Pancreas (tissue), 10 donors: ENCODE data around the gene ANKS1B. TPM values are rescaled to one million over a fixed set of nuclear protein-coding genes. Genes with fewer than 3 reads are reported as not detected.

Source experiments
- ATAC-seq, 4 donors: fragments of 200-7000 bp; cut with Tn5 transposase; one replicate each; pipeline versions ENCODE4 v1.8.0 to v1.9.1; 2020; ENCODE audit warnings: mild to moderate bottlenecking in 4 of 4, moderate library complexity in 4 of 4
- DNase-seq, 6 donors: peaks; one replicate each; pipeline ENCODE4 v3.0.0-alpha.2; 2020
- FAIRE-seq: peaks from 2 replicates; lab custom pipeline; 2012; peaks lifted over from hg19 to GRCh38; lab: Jason Lieb, UNC
- H3K27ac ChIP-seq, 4 donors: fragments of 200-600 bp; sonication (generic); 1 replicate in 3 of 4; 2 replicates in 1 of 4; pipeline versions ENCODE4 v1.5.0 to v1.8.0; 2020
- H3K27me3 ChIP-seq, 4 donors: fragments of 200-600 bp; one replicate each; pipeline ENCODE4 v1.8.0; 2021
- H3K36me3 ChIP-seq, 3 donors: fragments of 200-600 bp; sonication (generic) in 1 of 3; one replicate each; pipeline versions ENCODE4 v1.5.0 to v1.8.0; 2020 to 2021
- H3K4me1 ChIP-seq, 3 donors: fragments of 200-600 bp; one replicate each; pipeline ENCODE4 v1.8.0; 2021
- H3K4me3 ChIP-seq, 4 donors: fragments of 200-600 bp; sonication (generic) in 2 of 4; one replicate each; pipeline versions ENCODE4 v1.5.0 to v1.8.0; 2020 to 2021
- H3K9me3 ChIP-seq, 4 donors: fragments of 200-600 bp; one replicate each; pipeline ENCODE4 v1.8.0; 2021
- CTCF ChIP-seq, 4 donors: fragments of 200-600 bp; sonication (generic) in 3 of 4; IDR thresholded peaks; one replicate each; pipeline versions ENCODE4 v1.5.0 to v1.8.0; 2021; ENCODE audit warnings: antibody characterized with exemption in 4 of 4
- WGBS, 2 donors: extraction: QIAGEN DNeasy Blood & Tissue Kit; methylation state at CpG; one replicate each; pipeline ENCODE4 v1.1.7; 2013; 5-methylcytosine and 5-hydroxymethylcytosine counted together
- intact Hi-C, 3 donors: fragments of 100-400 bp; cut with DNase I; formaldehyde crosslinking; loops; one replicate each; pipeline versions ENCODE4 v1.11.1 to v1.14.2; 2022
- polyA plus RNA-seq, 2 donors: library from polyadenylated mRNA; stranded (reverse); fragments of 200-250 nt; gene quantifications; one replicate each; pipeline ENCODE4 v1.2.3, GENCODE V29; 2013
- total RNA-seq, 6 donors: library from RNA; stranded (reverse); fragmentation: NEBNext Ultra II Directional in 4 of 6; extraction: Animal tissue kit (Norgen Biotek cat#: 25700) in 4 of 6; gene quantifications; one replicate each; pipeline versions ENCODE4 v1.2.1 to v1.2.4, GENCODE V29; 2021 to 2023
- donor health status: healthy with polysubstance abuse.
- donor health status: DM: no; HTN: no; CAD: no; lungs with moderate emphysema.
- donor health status: DM: no; HTN: no; CAD: no.
- donor health status: control.
- donor health status: control.
- donor health status: Bipolar disorder and iron deficiency.
- donor health status: DM: yes; HTN: yes; CAD: no.
- donor health status: DM: no; HTN: no; CAD: no.
- donor health status: DM: no; HTN: no; CAD: no.
- donor health status: DM: yes; HTN: yes; CAD: no.

The ANKS1B gene
- total and polyA plus RNA-seq, 8 donors = 0.49 to 3.2 (median 1.9) TPM

- intact Hi-C loops = no loop called here
- no peak for DNase-seq
- FAIRE-seq = no peak
- Histone ChIP-seq H3K4me1 (peaks cover 0 to 8% (median 5%) of the 10 kb centered on the region in 3 donors), H3K9me3 (no peaks in the 10 kb centered on the region), H3K36me3 (no peaks in the 10 kb centered on the region), H3K27ac (no peak overlapping the region), H3K4me3 (no peak overlapping the region), H3K27me3 (no peaks in the 10 kb centered on the region)
- no peak for TF ChIP-seq CTCF (IDR thresholded peaks at IDR 0.05)
- no peak for ATAC-seq
- 39 to 63% methylated on average over 3 of the region's 3 CpGs for WGBS, 2 donors
Observed at GRCh38 chr12:99498756-99499155, 486.0 kb downstream of the ANKS1B start.

DNA sequence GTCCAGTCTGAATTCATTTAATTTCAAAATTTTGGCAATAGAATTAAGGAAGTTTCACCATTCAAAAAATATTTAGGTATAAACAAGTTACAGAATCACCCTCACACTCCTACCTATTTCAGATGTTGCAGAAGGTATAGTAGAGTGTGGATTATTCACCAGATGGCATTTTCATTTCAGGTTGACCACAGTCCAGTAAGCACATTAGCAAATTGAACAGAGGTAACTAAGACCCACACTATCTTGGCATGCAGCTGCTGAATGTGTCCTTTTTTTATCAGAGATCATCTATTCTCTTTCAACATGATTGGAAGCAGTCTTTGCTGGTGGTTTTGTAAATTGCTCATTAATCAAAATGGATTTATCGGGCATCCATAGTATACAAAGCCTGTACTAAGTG, 488.9 kb downstream of the ANKS1B start:
- H3K4me3 ChIP-seq = no peak overlapping the region
- TF ChIP-seq CTCF (IDR thresholded peaks at IDR 0.05) = no peak
- peaks cover 0 to 8% (median 5%) of the 10 kb centered on the region in 3 donors for H3K4me1 ChIP-seq
- ATAC-seq = peak in 3 of 4 donors; percentile 46 to 79 (median 79)
- FAIRE-seq = no peak
- no peak for DNase-seq
- intact Hi-C loops = no loop called here
- H3K27me3 ChIP-seq = no peaks in the 10 kb centered on the region
- no peak overlapping the region for H3K27ac ChIP-seq
- no peaks in the 10 kb centered on the region for H3K36me3 ChIP-seq
- WGBS, 2 donors = 6 to 8% methylated on average over 1 of the region's 1 CpG
- H3K9me3 ChIP-seq = no peaks in the 10 kb centered on the region

GRCh38 chr12:99493197-99493596, 491.5 kb downstream of the ANKS1B start:
- no peaks in the 10 kb centered on the region for H3K27me3 ChIP-seq
- no peaks in the 10 kb centered on the region for H3K9me3 ChIP-seq
- H3K27ac ChIP-seq = no peak overlapping the region
- no peak for TF ChIP-seq CTCF (IDR thresholded peaks at IDR 0.05)
- peaks cover 0 to 8% (median 5%) of the 10 kb centered on the region in 3 donors for H3K4me1 ChIP-seq
- no peak overlapping the region for H3K4me3 ChIP-seq
- ATAC-seq (no peak), DNase-seq (no peak), FAIRE-seq (no peak)
- H3K36me3 ChIP-seq = no peaks in the 10 kb centered on the region
- intact Hi-C loops = no loop called here
- 59 to 80% methylated on average over 1 of the region's 1 CpG for WGBS, 2 donors

GRCh38 chr12:99486277-99486676, 498.5 kb downstream of the ANKS1B start:
- peaks cover 0 to 5% (median 0%) of the 10 kb centered on the region in 4 donors for H3K9me3 ChIP-seq
- no peak for TF ChIP-seq CTCF (IDR thresholded peaks at IDR 0.05)
- FAIRE-seq (no peak), ATAC-seq (no peak), DNase-seq (no peak)
- no peaks in the 10 kb centered on the region for H3K27me3 ChIP-seq
- no peak overlapping the region for H3K4me3 ChIP-seq
- 31 to 83% methylated on average over 1 of the region's 1 CpG for WGBS, 2 donors
- H3K36me3 ChIP-seq = no peaks in the 10 kb centered on the region
- no peak overlapping the region for H3K27ac ChIP-seq
- no peaks in the 10 kb centered on the region for H3K4me1 ChIP-seq
- intact Hi-C loops = no loop called here

GRCh38 chr12:99479149-99479548, 505.6 kb downstream of the ANKS1B start:
- FAIRE-seq = no peak
- intact Hi-C loops = no loop called here
- TF ChIP-seq CTCF (IDR thresholded peaks at IDR 0.05) = no peak
- H3K4me1 ChIP-seq = no peaks in the 10 kb centered on the region
- no peaks in the 10 kb centered on the region for H3K9me3 ChIP-seq
- H3K27ac ChIP-seq = no peak overlapping the region
- H3K27me3 ChIP-seq = no peaks in the 10 kb centered on the region
- DNase-seq = no peak
- no peak overlapping the region for H3K4me3 ChIP-seq
- H3K36me3 ChIP-seq = no peaks in the 10 kb centered on the region
- ATAC-seq = no peak
